ENCODE measurements around the gene C2orf92.

Gene C2orf92

DNA sequence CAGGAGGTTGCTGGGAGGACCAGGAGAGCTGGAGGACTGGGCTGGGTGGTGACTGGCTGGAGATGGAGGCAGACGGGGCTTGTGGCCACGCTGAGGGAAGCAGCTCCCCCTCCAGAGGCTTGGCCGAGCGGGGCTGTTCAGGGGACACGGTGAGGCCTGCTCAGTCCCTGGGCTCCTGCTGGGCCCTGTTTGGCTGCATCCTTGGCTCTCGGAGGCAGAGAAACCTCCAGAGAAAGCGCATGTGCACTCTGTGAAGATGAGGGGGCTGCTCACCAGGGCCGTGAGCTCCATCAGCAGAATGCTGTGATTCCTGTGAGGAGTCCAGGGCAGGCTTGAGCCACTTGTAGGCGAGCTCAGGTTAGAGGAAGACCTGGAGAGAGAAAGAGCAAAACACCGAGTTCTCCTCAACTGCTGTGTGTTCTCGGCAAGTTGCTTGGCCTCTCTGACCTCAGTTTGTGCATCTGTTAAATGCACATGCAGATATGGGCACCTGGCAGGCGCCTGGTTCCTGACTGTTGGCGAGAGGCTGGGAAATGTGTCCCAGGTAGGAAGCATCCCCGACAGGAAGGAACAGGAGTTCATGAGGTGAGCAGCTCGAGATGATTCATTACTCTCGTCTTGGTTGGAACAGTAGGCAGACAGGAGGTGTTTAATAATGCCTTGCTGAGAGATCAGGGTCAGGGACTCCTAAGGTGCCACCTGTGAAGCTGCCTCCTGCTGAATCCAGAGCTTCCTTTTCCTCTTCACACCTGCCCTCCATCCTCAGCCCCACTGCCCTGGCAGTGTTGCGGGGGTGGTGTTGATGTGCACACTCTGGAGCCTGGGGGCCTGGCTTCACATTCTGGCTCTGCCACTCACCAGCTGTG, 44.8 kb downstream of the C2orf92 start:
- DNase-seq (ENCODE audit: low spot score): no peak

DNA sequence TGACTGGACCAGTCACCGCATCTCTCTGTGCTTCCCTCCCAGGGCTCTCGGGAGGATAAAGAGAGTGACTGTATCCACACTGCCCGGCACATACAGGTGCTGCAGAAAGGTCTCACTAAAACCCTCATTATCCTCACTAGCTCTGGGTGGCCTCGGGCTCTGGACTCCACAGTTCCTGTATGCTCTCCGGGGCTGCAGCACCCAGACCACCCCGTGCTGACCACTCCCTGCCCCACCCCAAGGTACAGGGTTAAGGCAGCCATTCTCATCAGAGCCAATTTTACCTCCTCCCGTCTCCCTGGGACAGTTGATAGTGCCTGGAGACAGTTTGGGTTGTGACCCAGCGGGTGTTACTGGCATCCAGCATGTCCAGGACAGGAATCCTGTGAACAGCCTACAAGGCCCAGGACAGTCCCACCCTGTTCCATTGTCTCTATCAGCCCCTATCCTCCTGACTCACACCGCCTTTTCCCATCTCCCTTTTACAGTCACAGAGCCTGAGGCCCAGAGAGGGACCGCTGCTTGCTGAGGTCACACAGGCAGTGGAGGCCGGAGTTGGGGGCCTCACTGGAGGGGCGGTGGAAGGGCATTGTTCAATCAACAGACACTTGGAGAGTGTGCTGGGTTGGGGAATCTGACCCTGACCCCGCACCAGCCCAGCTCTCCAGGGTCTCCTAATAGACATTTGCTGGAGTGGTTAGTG, 45.6 kb downstream of the C2orf92 start:
- no peak for DNase-seq (ENCODE audit: low spot score)

DNA sequence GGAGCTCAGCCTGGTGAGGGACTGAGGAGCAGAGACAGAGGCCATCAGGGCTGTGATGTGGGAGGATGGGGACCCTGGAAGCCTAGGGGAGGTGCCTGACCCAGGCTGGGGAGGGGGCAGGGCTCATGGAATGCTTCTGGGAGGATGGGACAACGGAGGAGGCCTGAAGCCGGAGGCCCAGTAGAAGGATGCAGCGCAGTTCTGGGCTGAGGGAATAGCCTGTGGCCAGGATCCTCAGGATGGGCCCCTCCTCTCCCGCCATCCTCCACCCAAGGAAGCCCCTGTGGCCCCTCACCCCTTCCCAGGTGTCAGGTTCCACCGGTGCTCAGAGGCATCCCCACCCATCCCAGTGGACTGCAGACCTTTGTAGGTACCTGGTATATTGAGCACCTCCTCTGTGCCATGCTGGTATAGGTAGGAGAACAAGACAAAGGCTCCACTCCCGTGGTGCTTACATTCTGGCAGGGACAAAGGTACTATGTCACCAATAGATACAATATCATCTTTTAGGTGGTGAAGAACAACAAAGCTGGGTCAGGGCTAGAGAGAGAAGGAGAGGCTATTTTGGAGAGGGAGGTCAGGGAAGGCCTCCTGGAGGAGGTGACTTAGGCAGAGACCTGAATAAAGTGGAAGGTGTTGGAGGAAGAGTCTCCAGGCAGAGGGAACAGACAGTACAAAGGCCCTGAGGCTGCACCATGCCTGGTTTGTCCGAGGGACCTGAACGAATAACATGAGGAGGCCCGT, 46.6 kb downstream of the C2orf92 start:
- no peak for DNase-seq (ENCODE audit: low spot score)

DNA sequence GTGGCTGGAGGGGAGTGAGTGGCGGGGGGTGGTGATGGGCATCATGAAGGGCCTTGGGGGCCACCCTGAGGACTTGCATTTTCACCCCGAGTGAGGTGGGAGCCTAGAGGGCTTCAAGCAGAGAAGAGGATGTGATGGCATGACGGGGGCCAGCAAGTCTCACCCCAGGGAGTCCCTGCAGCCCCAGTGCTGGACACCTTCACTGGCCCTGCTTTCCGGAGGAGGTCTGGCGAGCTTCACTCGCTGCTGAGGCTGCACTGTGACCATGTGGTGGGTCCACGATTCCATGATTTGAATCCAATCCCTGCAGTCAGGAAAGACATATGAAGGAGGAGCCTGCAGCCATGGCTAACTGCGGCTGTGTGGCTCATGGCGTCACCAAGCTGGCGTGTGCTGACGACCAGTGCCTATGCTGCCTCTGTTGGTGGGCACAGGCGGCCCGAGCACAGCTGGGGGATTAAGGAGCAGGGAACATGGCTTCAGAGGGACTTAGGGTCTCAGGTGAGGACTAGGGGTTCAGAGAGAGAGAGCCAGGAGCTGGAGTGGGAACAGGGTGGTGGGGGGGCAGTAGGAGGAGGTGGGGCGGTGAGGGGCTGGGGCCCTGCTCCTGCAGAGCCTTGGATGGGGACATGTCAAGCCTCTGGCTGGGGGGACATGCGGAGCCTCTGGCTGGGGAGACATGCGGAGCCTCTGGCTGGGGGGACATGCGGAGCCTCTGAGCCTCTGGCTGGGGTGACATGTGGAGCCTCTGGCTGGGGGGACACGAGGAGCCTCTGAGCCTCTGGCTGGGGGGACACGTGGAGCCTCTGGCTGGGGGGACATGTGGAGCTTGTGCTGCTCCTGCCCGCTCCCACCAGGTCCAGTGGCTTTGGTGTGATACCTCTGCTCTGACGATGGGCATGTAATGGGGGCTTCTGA, 47.4 kb downstream of the C2orf92 start:
- DNase-seq (ENCODE audit: low spot score): no peak

DNA sequence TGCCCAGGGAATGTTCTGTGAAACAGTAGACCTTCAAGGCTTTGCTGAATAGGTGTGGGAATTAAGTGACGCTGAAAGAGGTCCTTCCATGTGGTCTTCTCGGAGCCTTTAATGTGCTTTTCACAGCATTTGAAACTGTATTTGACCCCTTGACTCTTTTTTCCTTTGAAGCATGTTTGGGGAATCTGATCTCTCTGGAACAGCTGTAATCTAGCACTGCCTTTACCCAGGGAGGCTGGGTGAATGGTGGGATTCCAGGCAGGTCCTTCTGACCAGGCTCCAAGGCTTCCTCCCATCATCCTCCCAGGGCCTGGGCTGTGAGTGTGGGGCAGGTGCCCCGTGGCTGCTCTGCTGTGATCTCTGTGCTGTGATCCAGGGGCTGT, 48.1 kb downstream of the C2orf92 start:
- no peak for DNase-seq (ENCODE audit: low spot score)

DNA sequence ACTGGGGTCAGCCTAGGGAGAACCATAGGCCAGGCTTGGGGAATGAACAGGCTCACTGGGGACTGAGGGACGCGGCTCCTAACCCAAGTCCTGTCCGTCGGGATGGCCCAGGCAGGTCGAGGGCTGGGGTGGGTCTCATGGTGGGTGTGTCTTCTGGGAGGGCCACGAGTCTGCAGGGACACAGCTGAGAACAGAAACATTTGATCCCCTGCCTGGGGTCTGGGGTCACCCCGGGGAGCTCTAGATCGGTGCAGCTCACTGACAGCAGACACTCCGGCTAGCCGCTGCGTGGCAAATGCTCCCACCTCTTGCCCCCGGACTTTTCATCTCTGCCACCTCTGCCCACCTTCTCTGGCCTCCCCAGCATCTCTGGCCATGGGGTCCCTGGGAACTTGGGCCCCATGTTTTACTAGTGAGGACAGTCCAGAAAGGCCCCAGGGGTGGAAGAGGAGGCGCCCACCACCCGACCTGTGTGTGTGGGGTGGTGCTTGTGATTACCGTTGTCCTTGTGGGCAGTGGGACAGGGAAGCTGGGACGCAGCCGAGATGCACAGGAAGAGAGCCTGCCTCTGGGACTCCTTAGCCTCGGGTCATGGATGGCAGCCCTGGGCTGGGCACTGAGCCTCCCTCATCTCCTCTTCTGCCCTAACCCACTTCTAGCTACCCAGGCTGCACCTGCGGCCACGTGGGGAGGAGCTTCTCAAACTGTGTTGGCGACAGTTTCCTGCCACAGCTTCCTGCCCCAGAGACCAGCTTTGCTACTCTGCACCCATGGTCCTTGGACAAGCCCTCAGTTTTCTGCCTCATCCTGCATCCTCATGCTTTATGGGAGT, 48.8 kb downstream of the C2orf92 start:
- DNase-seq (ENCODE audit: low spot score): no peak

DNA sequence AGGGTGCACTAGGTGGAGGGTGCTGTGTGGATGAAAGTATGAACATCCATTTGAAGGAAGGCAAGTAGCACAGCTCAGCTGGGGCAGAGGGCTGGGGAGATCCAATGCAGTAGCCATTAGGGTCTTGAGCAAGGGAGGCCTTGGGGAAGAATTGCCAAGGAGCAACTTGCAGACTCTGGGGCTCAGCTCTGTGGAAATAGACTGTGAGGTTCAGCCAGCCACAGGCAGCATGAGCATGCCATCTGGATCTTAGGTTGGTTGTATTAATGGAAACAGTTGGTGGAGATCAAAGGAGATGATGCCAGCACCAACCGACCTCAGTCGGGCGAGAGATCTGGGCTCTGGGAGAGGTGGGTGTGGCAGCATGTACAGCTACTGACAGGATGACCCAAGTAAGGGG, 49.4 kb downstream of the C2orf92 start:
- DNase-seq (ENCODE audit: low spot score): no peak

DNA sequence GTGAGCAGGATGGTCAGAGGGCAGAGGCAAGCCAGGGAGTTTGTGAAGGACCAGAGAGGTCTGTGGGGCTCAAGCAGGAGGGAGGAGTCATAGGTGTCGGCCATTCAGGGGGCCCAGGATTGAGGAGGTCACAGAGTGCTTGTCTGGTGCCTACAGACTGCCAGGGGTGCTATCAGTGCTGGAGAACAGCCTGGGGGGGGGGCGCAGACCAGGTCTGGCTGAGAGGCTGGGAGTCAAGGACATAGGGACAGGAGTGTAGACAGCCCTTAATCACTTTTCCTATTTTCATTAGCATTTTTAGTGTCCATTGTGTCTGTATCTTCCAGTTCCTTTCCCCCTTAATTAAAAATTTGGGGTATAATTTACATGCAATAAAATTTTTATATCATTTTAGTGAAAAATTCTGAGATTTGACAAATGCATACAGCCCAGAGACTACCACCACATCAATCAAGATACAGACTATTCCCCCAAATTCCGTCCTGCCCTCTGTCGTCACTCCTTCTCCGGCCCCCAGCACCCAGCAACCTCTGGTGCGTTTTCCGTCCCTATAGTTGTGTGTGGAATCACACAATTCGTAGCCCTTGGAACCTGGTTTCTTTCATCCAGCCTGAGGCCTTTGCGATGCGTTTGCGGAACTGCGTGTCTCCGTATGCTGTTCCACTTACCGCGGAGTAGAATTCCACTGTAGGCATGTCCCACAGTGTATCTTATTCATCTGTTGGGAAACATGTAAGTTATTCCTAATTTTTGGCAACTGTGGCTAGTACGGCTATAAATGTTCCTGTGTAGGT, 50.0 kb downstream of the C2orf92 start:
- no peak for DNase-seq (ENCODE audit: low spot score)

DNA sequence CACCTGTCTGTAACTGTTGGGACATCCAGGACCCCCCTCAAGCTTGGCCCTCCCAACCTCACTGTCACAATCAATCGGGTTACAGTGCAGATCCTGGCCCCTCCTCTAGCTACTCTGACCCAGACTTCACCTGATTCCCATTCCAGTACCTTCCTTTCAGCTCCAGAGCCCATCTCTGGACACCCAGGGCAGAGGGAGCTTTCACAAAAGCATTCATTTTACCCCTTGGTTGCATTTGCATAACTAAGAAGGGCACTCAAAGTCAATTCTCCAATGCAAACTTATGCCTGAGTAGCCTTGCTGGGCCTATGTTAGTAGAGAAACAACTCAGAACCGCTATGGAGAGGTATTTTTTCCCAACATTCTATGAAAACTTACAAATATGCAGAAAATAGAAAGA, 51.2 kb downstream of the C2orf92 start:
- no peak for DNase-seq (ENCODE audit: low spot score)

DNA sequence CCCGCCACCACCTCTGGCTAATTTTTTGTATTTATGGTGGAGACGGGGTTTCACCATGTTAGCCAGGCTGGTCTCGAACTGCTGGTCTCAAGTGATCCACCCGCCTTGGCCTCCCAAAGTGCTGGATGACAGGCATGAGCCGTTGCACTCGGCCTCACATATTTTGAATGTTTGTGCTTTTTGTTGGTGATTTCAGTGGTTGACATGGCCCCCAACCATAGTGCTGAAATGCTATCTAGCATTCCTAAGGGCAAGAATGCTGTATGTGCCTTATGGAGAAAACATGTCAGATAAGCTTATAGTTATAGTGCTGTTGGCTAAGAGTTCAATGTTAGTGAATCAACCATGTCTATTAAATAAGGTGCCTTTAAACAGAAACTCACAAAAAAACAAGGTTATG, 52.7 kb downstream of the C2orf92 start:
- no peak for DNase-seq (ENCODE audit: low spot score)

DNA sequence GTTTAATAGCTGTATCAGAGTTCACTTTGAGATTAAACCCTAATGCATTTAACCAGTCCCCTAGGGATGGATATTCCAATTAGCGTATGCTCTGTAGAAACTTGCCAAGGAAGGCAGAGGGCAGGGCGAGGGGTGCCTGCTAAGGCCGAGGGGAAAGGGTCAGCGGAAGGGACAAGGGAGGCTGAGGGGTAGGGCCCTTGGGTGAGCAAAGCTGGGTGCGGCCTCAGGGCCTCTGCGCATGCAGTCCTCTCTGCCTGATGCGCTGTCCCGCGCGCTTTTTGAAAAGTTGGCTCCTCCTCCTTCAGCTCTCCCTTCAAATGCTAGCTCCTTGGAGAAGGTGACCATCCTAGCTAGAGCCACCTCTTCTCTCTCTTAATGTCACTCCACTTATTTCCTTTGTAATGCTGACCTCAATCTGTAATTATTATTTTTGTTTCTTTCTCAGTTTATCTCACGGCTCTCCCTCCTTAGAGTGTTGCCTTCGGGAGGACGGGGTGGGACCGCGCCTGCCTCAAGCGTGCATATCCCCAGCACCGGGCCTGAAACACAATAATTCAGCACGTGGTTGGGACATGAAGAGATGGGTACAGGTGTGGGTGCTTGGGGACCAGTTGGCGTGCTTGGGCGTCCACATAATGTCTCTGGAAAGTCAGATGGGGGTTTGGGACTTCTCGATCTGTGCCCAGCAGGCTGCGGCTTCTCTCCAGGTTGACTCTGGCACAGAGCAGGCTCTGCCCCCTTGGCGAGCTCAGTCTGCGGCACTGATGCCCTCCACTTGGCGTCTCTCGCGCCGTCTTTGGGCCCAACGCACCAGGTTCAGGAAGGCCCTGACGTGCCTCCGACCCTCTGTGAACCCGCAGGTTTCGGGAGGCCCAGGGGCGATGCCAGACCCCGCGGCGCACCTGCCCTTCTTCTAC, 53.9 kb downstream of the C2orf92 start:
- DNase-seq (ENCODE audit: low spot score): no peak

DNA sequence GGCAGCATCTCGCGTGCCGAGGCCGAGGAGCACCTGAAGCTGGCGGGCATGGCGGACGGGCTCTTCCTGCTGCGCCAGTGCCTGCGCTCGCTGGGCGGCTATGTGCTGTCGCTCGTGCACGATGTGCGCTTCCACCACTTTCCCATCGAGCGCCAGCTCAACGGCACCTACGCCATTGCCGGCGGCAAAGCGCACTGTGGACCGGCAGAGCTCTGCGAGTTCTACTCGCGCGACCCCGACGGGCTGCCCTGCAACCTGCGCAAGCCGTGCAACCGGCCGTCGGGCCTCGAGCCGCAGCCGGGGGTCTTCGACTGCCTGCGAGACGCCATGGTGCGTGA, 54.5 kb downstream of the C2orf92 start:
- DNase-seq (ENCODE audit: low spot score): no peak

DNA sequence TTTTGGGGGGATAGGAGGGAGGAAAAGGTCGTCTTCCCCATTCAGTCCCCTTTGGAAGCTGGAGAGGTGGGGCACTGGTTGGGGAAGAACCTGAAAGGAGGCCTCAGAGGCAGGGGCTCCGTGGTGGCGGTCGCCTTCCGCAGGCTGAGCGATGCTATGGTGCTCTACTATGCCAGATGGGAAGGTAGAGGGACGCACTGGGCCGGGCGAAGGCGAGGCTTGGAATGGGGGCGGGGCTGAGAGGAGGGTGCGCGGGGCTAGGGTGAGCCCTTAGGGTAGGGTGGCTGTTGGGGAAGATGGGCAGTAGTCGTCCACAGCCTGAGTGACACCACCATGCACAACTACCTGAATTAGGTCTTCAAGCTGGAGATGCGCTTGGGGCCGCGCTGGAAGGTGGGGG, 55.0 kb downstream of the C2orf92 start:
- no peak for DNase-seq (ENCODE audit: low spot score)

DNA sequence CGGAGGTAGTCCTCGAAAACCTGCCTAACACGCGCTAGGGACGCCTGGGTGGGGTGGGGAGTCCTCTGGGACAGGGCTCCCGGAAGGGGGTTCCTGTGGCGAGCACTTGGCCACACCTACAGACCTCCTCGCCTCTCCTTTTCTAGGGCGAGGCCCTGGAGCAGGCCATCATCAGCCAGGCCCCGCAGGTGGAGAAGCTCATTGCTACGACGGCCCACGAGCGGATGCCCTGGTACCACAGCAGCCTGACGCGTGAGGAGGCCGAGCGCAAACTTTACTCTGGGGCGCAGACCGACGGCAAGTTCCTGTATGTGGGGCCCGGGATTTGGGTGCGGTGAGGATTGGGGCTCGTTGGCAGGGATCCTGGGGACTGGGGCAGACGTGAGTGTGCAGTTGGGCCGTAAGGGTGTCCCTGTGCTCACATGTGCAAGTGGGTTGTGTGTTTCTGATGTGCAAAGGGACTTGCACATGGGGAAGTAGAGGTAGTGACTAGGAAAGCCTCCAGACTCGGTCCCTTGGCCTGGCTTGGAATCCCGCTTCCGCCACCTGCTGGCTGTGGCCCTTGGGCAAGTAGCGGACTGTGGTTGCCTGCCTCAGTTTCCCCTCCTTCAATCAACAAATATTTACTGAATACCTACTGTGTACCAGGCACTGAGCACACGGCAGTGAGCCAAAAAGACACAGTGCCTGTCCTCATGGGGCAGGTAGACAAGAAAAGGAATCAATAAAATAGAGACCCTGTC, 55.6 kb downstream of the C2orf92 start:
- DNase-seq (ENCODE audit: low spot score): no peak

DNA sequence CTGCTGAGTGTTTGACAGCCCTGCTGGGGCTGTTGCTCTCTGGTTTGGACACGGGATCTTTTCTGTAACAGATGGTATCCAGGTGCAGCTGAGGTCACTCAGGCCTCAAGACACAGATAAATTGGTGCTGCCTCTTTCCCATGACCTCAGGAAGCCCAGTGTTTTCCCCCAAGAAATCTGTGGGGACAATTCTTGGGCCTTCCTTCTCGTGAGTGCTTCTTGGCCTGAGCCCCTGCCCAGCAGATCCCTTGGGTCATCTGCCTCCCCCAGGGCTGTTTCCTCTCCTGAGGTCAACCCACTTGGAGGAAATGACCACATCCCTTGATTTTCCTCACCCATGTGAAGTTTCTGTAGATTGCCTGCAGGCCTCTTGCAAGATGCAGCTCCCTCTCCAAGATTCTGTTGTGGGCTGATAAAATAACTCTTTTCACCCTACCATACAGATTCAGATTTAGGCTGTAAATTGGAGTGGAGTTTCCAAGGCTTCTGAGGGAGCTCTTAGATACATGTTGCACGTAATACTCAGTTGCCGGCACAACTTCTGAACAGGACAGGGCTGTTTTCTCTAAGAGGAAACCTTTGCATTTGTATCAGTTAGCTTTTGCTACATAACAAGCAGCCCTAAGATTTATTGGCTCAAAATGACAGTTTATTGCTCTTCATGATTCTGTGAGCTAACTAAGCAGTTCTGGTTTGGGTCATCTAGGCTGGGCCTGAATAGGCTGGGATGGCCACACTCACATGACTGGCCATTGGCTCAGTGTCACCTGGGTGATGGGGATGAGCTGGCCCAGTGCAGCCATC, 57.0 kb downstream of the C2orf92 start:
- DNase-seq (ENCODE audit: low spot score): no peak

DNA sequence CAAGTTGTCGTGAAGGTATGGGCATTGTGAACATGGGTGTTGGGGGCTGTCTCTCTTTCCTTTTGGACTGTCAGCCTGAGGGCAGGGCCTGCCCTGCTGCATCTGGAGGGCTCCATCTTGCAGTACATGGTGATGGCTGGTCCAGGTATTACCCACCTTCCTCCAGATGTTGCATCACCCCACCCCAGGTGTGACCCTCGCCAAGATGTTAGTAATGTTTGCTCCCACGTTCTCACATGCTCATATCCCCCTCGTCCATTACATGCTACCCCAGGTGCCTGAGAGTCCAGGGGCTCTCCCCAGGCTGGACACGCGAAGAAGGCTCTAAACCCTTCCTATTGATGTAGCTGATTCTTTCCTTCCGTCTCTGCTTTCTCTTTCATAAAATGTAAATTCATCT, 57.8 kb downstream of the C2orf92 start:
- DNase-seq (ENCODE audit: low spot score): no peak

DNA sequence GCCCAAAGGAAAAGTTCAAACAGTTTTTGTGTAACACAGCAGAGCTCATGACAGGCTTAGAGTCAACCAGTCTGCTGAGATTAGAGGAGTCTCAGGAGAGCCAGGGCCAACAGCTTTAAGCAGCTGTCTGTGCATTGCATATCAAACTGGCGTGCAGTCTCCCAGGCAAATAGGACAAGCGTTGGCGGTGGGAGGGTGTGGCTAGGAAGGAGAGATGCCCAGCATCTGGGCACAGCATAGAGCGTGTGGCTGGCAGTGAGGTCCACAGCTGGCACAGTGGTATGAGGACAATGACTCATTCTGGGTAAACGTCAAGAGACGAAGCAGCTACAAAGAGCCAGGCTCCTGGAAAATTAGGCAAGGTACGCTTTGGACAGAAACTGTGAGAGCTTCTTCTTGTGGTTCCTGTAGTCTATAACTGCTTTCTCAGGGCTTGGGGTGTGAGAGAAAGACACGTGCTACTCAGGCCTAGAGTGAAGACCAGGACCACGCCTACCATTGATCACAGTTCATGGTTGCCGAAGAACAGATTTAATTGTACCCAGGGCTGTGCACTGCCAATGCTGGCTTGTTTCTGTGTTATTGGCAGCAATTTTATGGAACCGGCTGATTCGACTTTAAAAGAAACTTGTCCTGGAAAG, 58.7 kb downstream of the C2orf92 start:
- no peak for DNase-seq (ENCODE audit: low spot score)

Data from ecto neural progenitor cell (in vitro differentiated cells).